DMS 273 treated with DMSO at 0.1 percent for 48 hours (cell line): ENCODE measurements around the gene TRIM60.
"Not testable (repeated sequence)": the region's sequence is repeated elsewhere in the genome, so short reads cannot be mapped to it uniquely, and the experiment has no call there.

Experiments
- DNase-seq: peaks from one replicate; lab custom pipeline; 2025; lab: John Stamatoyannopoulos, UW

Gene TRIM60

DNA sequence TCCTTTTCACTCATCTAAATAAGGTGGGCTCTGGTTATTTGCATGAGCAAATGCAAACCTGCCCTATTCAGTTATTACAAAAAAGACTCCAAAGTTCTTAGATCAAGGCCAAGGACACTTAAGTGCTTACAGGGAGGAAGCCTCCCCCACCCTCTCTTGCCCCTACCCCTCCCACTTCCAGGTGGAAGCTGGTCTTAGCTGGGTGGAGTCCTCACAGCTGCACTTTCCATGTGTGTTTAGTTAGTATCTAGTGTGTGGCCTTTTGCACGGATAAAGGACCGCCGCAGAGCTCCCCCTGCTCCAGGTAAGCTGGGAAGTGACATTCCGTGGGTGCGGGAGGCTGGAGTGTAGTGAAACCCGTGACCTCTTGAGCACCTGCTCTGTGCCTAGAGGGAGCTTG is 21.8 kb downstream of the TRIM60 start, which contains the start of gene TRIM75:
Gene TRIM75, plus strand, starts transcription at position 222 of the 400 bp plus-strand sequence. CDS start 5,282 bp downstream, outside the sequence.
- no peak for DNase-seq

DNA sequence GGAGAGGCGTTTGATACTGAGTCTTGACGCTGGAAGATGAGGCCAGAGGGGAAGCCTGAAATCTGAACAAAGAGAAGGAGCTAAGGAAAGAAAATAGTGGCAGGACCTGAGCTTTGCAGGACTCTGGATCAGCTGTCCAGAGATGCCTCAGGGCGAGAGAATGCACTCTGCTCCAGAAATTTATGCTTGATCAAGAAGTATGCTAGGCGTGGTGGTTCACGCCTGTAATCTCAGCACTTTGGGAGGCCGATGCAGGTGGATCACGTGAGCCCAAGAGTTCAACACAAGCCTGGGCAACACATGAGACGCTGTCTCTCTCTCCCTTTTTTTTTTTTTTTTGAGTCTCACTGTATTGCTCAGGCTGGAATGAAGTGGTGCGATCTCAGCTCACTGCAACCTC is 23.8 kb downstream of the TRIM60 start:
- DNase-seq = no peak

DNA sequence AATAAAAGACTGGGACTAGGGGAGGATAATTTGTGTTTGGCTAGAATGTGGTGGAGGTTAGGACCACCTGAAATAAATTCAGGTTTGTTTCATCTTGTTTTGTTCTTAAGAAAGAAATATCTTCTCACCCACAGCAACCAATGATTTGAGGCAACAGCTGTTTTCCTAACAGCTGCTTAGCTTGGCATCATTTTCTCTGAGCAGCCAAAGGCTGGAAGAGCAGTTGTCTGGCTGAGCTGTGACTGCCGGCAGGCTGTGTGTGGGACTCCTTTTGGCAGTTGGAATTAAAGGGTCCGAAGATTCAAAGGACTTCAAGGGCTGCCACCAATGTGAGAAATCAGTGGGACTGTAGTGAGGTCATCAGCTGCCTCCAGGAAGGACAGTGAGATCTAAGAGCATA is 26.9 kb downstream of the TRIM60 start:
- no peak for DNase-seq

DNA sequence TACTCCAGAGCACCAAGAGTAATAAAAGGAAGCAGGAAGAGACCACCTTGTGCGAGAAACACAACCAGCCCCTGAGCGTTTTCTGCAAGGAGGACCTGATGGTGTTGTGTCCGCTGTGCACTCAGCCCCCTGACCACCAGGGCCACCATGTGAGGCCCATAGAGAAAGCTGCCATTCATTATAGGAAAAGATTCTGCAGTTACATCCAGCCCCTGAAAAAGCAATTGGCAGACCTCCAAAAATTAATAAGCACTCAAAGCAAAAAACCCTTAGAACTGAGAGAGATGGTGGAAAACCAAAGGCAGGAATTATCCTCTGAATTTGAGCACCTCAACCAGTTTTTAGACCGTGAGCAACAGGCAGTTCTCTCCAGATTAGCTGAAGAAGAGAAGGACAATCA is 27.6 kb downstream of the TRIM60 start:
- DNase-seq = no peak

DNA sequence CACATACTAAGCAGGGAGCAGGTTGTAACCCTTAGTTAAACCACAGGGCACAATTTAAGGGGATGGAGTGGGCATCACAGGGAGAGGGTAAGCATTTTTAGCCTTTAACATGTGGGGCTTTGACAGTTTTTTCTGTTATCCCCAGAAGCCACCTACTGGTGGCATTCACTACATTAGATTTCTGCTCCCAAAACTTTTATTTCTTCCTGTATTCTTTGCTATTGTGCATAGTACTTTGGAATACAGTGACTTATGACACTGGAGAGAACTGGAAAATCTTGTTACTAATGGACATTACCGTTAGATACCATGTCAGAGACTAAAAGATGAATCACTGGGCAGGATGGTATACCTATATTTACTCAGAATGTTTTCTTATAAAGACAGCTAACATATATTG is 29.1 kb downstream of the TRIM60 start:
- DNase-seq = no peak

DNA sequence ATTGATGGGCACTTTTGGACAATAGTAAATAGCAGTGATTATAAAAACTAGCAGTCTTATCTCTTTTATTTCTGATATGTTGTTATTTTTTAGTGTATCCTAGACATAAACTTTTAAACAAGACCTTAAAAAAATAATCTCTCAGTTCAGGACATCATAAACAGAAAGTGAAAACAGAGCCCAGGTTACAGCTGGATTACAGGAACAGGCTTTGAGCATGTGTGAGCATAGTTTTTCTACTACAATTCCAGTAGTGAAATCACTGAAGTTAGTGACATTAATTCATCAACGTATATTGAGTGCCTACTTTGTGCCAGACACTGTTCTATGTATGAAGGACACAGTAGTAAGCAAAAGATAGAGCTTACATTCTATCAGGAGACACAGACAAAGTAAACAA is 38.8 kb downstream of the TRIM60 start:
- DNase-seq = no peak

DNA sequence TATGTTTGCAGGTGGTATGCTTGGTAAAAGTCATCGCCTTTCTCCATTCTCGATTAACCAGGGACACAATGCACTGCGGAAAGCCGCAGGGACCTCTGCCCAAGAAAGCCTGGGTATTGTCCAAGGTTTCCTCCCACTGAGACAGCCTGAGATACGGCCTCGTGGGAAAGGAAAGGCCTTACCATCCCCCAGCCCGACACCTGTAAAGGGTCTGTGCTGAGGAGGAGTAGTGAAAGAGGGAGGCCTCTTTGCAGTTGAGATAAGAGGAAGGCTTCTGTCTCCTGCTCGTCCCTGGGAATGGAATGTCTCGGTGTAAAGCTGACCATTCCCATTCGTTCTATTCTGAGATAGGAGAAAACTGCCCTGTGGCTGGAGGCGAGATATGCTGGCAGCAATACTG is 41.5 kb downstream of the TRIM60 start:
- not testable (repeated sequence) for DNase-seq

DNA sequence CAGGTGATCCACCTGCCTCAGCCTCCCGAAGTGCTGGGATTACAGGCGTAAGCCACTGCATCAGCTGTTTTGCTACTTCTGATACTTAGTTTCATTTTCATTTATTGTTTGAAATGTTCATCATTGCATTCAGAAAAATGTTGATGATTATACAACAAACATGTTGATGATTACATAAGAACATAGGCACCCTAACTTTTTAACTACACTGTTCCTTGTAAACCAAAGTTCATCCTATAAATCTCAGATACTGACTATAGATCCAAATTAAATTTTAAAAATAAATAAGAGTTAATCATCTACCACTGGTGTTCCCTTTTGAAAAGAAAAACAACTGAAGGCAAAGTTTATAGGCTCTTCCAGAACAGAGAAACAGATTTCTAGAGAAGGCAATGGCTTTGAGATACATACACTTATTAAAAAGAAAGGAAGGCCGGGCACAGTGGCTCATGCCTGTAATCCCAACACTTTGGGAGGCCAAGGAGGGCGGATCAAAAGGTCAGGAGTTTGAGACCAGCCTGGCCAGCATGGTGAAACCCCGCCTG is 45.3 kb downstream of the TRIM60 start:
- DNase-seq = no peak

DNA sequence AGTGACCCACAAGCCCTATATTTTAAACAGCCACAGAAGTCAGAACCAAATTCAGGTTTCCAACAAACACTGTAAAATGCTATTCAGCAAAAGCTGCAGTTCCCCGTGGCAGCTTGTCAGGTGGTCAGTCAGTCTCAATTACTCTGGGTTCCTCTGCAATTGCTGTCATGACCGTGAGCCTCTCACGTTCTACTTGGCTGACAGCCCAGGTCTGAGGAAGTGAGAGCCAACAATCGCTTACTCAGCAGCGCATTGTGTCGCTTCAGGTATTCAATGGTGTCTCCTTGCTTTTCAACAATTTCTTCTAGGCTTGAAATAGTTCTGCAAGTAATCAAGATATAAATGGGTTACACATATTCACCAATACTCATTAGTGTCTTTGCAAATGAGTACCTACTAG is 47.7 kb downstream of the TRIM60 start:
- no peak for DNase-seq

DNA sequence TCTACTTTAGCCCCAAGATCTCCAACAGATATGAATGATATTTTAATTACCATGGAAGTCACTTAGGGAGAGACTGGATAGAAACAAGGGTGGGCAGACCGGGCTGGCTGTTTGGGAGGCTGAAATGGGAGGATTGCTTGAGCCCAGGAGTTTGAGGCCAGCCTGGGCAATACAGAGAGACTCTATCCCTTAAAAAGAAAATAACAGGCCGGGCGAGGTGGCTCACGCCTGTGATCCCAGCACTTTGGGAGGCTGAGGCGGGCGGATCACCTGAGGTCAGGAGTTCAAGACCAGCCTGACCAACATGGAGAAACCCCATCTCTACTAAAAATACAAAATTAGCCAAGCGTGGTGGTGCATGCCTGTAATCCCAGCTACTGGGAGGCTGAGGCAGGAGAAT is 53.0 kb downstream of the TRIM60 start:
- not testable (repeated sequence) for DNase-seq

DNA sequence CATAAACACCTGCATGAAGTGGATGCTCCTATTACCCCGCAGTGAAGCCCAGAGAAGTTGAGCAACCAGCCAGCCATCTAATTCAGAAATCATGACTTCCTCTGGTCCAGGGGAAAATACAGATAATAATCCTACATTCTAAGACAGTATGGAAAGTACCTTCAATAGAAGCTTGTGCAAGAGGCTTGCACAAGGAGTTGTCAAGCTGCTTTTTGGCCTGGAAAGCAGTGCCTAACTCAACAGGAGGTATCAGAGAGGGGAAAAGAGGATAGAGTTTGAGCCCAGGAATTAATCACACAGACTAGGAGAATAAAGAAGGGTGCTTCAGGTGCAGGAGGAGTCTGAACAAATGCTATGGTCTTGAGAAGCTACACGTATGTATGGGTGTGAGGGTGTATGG is 54.1 kb downstream of the TRIM60 start:
- DNase-seq = no peak

DNA sequence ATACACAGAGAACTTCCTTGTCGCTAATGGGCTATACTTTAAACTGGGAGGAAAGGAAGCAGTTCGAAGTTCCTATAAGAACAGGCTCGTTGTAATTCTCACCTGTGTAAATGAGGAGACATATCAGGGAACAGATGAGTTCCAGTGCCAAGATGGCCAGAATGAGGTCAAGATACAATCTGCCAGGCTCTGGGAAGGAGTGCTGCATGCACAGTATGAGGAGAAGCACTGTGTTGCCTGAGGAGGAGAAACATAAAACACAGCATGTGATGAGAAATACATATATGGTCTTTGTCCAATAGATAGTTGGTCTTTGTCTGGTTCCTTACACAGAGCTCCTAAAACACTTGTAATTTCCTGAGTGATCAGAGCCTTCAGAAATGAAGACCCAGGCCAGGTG is 56.6 kb downstream of the TRIM60 start:
- DNase-seq = no peak
